HepG2 (cell line): Measurements from ENCODE around the gene SLC29A1. TPM values are rescaled to one million over a fixed set of nuclear protein-coding genes. Genes with fewer than 3 reads are reported as not detected.

Experiments used
- ATF7-NPFF ChIP-seq: sonication (generic); formaldehyde crosslinking; IDR thresholded peaks from 2 replicates; pipeline ENCODE4 v1.8.1; 2023; ENCODE audit warnings: mild to moderate bottlenecking, low read depth, missing genetic modification reagents, moderate library complexity
- HIVEP1 ChIP-seq: sonication (generic); formaldehyde crosslinking; IDR thresholded peaks from 2 replicates; pipeline ENCODE4 v1.4.0; 2020; ENCODE audit warnings: mild to moderate bottlenecking, missing genetic modification reagents
- KLF6 ChIP-seq: IDR thresholded peaks from 2 replicates; pipeline ENCODE4 v1.8.0; 2016; ENCODE audit warnings: missing biosample characterization, missing genetic modification reagents
- NR2F6 ChIP-seq, 2 experiments: IDR thresholded peaks; 2 replicates each; pipeline ENCODE4 v1.6.1; 2016; ENCODE audit warnings: antibody characterized with exemption in 1 of 2, mild to moderate bottlenecking in 1 of 2
- PCBP1 ChIP-seq: fragments of 200-400 bp; formaldehyde crosslinking; IDR thresholded peaks from 2 replicates; pipeline ENCODE4 v1.6.1; 2017; ENCODE audit warnings: mild to moderate bottlenecking, low read depth, low read length, borderline replicate concordance
- SALL1 ChIP-seq: sonication (generic); formaldehyde crosslinking; IDR thresholded peaks from 2 replicates; pipeline ENCODE4 v1.8.0; 2022; ENCODE audit warnings: mild to moderate bottlenecking, missing genetic modification reagents
- SIX4 ChIP-seq: sonication (generic); formaldehyde crosslinking; IDR thresholded peaks from 2 replicates; pipeline ENCODE4 v1.4.0; 2020; ENCODE audit warnings: missing genetic modification reagents
- TGIF2 ChIP-seq: IDR thresholded peaks from 2 replicates; pipeline ENCODE4 v1.6.1; 2016; ENCODE audit warnings: control low read depth, missing compliant biosample characterization
- ZFX ChIP-seq: sonication (generic); formaldehyde crosslinking; IDR thresholded peaks from 2 replicates; pipeline ENCODE4 v1.4.0; 2020; ENCODE audit warnings: mild to moderate bottlenecking, low read depth, missing genetic modification reagents, moderate library complexity
- ZNF569 ChIP-seq: sonication (generic); formaldehyde crosslinking; IDR thresholded peaks from 2 replicates; pipeline ENCODE4 v1.5.0; 2020; ENCODE audit warnings: mild to moderate bottlenecking, missing genetic modification reagents, moderate library complexity, borderline replicate concordance
- ZNF720 ChIP-seq: sonication (generic); formaldehyde crosslinking; IDR thresholded peaks from 2 replicates; pipeline ENCODE4 v1.4.0; 2020; ENCODE audit warnings: missing genetic modification reagents
- polyA plus RNA-seq, 8 experiments: library from polyadenylated mRNA; depleted of rRNA in 3 of 8; stranded (reverse) in 7 of 8; unstranded in 1 of 8; fragments of >200 nt; fragmentation: Illumina TruSeq in 4 of 8; extraction: Trizol in 4 of 8; gene quantifications; 2 replicates each; pipeline versions ENCODE4 v1.2.1 to v1.2.3, GENCODE V29; 2011 to 2016; ENCODE audit warnings: low read depth in 4 of 8, missing spikeins in 1 of 8, mixed read lengths in 1 of 8; ENCODE audit not compliant: insufficient read depth in 1 of 8
- total RNA-seq, 5 experiments: library from RNA; depleted of rRNA; stranded (reverse); fragments of >200 nt; fragmentation: Illumina TruSeq; extraction: Trizol; gene quantifications; 2 replicates each; pipeline ENCODE4 v1.2.3, GENCODE V29; 2016; ENCODE audit warnings: low read depth in 1 of 5
- TF ChIP-seq, protein P1 (sequence below): IDR thresholded peaks from 2 replicates; pipeline ENCODE4 v1.4.0; 2020; ENCODE audit warnings: mild to moderate bottlenecking, missing genetic modification reagents
- TF ChIP-seq, protein P2 (sequence below): sonication (generic); formaldehyde crosslinking; IDR thresholded peaks from 2 replicates; pipeline ENCODE4 v1.4.0; 2020; ENCODE audit warnings: missing genetic modification reagents, mild to moderate bottlenecking, borderline replicate concordance
- TF ChIP-seq, protein P3 (sequence below): sonication (generic); formaldehyde crosslinking; IDR thresholded peaks from 2 replicates; pipeline ENCODE4 v1.4.0; 2020; ENCODE audit warnings: mild to moderate bottlenecking, missing genetic modification reagents
- TF ChIP-seq, protein P4 (sequence below): sonication (generic); formaldehyde crosslinking; IDR thresholded peaks from 2 replicates; pipeline ENCODE4 v1.9.0; 2021; ENCODE audit warnings: missing genetic modification reagents, mild to moderate bottlenecking, borderline replicate concordance

Gene SLC29A1
- total and polyA plus RNA-seq, 2 of the 13 experiments (the other 11 are each of a cell fraction or from before 2014, with no cell fraction given) = 43.2 to 106 TPM

DNA sequence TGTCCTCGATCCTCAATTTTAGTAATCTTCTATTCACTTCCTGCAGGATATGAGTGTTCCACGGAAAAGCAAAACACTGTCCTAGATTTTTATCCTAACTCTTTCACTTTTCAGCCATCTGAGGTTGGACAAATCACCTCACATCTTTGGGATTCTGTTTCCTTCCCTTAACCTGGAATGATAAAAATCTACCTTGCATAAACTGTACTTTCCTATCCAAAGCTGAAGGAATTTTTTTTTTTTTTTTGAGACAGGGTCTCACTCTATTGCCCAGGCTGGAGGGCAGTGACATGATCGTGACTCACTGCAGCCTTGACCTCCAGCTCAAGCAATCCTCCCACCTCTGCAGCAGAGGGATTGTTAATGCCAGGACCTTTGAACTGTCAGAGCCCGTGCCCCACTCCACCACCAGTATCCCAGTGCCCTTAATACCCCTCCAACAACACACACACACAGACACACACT is 44.3 kb upstream of the SLC29A1 start (continued):
- TF ChIP-seq ZFX = 0 out of 2 replicates have a peak, but pooled peaks have one; percentile 14
- TF ChIP-seq, protein P1, sequence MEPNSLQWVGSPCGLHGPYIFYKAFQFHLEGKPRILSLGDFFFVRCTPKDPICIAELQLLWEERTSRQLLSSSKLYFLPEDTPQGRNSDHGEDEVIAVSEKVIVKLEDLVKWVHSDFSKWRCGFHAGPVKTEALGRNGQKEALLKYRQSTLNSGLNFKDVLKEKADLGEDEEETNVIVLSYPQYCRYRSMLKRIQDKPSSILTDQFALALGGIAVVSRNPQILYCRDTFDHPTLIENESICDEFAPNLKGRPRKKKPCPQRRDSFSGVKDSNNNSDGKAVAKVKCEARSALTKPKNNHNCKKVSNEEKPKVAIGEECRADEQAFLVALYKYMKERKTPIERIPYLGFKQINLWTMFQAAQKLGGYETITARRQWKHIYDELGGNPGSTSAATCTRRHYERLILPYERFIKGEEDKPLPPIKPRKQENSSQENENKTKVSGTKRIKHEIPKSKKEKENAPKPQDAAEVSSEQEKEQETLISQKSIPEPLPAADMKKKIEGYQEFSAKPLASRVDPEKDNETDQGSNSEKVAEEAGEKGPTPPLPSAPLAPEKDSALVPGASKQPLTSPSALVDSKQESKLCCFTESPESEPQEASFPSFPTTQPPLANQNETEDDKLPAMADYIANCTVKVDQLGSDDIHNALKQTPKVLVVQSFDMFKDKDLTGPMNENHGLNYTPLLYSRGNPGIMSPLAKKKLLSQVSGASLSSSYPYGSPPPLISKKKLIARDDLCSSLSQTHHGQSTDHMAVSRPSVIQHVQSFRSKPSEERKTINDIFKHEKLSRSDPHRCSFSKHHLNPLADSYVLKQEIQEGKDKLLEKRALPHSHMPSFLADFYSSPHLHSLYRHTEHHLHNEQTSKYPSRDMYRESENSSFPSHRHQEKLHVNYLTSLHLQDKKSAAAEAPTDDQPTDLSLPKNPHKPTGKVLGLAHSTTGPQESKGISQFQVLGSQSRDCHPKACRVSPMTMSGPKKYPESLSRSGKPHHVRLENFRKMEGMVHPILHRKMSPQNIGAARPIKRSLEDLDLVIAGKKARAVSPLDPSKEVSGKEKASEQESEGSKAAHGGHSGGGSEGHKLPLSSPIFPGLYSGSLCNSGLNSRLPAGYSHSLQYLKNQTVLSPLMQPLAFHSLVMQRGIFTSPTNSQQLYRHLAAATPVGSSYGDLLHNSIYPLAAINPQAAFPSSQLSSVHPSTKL (CRISPR knock-in tag) = peak; percentile 76
- TF ChIP-seq ATF7-NPFF (CRISPR knock-in tag) = no peak
- TF ChIP-seq, protein P2, sequence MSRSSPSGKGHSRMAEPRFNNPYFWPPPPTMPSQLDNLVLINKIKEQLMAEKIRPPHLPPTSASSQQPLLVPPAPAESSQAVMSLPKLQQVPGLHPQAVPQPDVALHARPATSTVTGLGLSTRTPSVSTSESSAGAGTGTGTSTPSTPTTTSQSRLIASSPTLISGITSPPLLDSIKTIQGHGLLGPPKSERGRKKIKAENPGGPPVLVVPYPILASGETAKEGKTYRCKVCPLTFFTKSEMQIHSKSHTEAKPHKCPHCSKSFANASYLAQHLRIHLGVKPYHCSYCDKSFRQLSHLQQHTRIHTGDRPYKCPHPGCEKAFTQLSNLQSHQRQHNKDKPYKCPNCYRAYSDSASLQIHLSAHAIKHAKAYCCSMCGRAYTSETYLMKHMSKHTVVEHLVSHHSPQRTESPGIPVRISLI (CRISPR knock-in tag) = peak; percentile 81; the same call in 1 of the 2 replicates
- TF ChIP-seq, protein P3, sequence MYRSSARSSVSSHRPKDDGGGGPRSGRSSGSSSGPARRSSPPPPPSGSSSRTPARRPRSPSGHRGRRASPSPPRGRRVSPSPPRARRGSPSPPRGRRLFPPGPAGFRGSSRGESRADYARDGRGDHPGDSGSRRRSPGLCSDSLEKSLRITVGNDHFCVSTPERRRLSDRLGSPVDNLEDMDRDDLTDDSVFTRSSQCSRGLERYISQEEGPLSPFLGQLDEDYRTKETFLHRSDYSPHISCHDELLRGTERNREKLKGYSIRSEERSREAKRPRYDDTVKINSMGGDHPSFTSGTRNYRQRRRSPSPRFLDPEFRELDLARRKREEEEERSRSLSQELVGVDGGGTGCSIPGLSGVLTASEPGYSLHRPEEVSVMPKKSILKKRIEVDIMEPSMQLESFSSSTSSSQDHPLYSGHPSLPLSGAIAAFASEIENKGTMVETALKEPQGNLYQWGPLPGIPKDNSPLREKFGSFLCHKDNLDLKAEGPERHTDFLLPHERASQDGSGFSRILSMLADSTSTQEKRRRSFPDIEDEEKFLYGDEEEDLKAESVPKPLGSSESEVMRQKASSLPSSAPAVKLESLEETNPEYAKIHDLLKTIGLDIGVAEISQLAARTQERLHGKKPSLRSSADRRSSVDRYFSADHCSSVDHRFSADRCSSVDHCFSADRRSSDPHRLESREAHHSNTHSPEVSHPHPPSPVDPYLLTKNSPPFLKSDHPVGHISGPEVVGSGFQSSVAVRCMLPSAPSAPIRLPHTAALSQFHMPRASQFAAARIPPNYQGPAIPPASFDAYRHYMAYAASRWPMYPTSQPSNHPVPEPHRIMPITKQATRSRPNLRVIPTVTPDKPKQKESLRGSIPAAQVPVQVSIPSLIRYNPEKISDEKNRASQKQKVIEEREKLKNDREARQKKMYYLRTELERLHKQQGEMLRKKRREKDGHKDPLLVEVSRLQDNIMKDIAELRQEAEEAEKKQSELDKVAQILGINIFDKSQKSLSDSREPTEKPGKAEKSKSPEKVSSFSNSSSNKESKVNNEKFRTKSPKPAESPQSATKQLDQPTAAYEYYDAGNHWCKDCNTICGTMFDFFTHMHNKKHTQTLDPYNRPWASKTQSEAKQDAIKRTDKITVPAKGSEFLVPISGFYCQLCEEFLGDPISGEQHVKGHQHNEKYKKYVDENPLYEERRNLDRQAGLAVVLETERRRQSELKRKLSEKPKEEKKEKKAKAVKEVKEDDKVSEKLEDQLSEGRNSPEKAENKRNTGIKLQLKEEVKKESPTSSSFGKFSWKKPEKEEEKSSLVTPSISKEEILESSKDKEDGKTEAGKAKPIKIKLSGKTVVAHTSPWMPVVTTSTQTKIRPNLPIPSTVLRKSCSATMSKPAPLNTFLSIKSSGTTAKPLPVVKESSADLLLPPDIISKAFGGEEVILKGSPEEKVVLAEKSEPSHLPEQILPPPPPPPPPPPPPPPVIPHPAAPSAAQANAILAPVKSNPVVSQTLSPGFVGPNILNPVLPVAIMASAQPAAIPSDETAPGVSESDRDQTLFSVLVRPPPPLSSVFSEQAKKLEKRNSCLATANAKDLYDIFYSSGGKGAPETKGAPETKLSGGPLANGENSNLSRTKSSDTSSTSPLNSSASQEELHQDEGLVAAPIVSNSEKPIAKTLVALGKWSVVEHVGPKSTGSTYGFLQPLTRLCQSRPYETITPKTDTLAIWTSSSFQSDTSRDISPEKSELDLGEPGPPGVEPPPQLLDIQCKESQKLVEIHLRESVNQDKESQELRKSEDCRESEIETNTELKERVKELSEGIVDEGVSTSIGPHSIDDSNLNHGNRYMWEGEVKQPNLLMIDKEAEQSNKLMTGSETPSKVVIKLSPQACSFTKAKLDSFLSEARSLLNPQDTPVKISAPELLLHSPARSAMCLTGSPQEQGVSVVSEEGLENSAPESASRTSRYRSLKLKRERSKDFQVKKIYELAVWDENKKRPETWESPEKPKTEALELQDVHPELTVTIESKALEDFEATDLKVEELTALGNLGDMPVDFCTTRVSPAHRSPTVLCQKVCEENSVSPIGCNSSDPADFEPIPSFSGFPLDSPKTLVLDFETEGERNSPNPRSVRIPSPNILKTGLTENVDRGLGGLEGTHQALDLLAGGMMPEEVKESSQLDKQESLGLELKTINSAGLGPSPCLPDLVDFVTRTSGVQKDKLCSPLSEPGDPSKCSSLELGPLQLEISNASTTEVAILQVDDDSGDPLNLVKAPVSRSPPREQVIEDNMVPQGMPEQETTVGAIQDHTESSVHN = no peak
- TF ChIP-seq ZNF569 = no peak
- TF ChIP-seq SIX4 (CRISPR knock-in tag) = no peak
- TF ChIP-seq PCBP1 = no peak
- no peak for TF ChIP-seq HIVEP1 (CRISPR knock-in tag)
- no peak for TF ChIP-seq ZNF720 (CRISPR knock-in tag)
- TF ChIP-seq NR2F6 (IDR thresholded peaks at IDR 0.05) = peak; percentile 94
- peak; percentile 96 for TF ChIP-seq NR2F6 (CRISPR knock-in tag; IDR thresholded peaks at IDR 0.05)
- no peak for TF ChIP-seq TGIF2 (CRISPR knock-in tag)
- TF ChIP-seq, protein P4, sequence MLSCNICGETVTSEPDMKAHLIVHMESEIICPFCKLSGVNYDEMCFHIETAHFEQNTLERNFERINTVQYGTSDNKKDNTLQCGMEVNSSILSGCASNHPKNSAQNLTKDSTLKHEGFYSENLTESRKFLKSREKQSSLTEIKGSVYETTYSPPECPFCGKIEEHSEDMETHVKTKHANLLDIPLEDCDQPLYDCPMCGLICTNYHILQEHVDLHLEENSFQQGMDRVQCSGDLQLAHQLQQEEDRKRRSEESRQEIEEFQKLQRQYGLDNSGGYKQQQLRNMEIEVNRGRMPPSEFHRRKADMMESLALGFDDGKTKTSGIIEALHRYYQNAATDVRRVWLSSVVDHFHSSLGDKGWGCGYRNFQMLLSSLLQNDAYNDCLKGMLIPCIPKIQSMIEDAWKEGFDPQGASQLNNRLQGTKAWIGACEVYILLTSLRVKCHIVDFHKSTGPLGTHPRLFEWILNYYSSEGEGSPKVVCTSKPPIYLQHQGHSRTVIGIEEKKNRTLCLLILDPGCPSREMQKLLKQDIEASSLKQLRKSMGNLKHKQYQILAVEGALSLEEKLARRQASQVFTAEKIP (CRISPR knock-in tag) = no peak
- TF ChIP-seq SALL1 (CRISPR knock-in tag) = peak; percentile 65
- TF ChIP-seq KLF6 (CRISPR knock-in tag) = no peak
